K562 (cell line): ENCODE measurements around the gene FUBP3. TPM values are rescaled to one million over a fixed set of nuclear protein-coding genes. Genes with fewer than 3 reads are reported as not detected.

Source experiments
- ATAC-seq: fragments of 200-7000 bp; cut with Tn5 transposase; 3 replicates; pipeline ENCODE4 v1.9.1; 2020; ENCODE audit warnings: moderate library complexity
- BruUV-seq: library from RNA; stranded (reverse); fragments of 400-500 nt; replicated peaks from 2 replicates; lab custom pipeline; 2021; lab: Mats Ljungman, UMichigan
- CTCF ChIA-PET: fragments of 300-600 bp; formaldehyde crosslinking; extraction: SDS; loops from one replicate; lab custom pipeline; 2021; ENCODE audit warnings: low intra/inter-chr PET ratio; lab: Yijun Ruan, JAX
- POLR2A ChIA-PET: fragments of 300-600, 350-650 bp; sonication (Branson Sonifier 250); formaldehyde crosslinking; extraction: SDS; loops from one replicate; lab custom pipeline; 2021; ENCODE audit warnings: antibody characterized with exemption, inconsistent platforms; lab: Yijun Ruan, JAX
- DNase-seq, 4 experiments: peaks; one replicate each; pipeline versions ENCODE4 v3.0.0 to v3.0.0-alpha.2; 2011 to 2018; ENCODE audit warnings: low spot score in 3 of 4, mixed read lengths in 3 of 4; ENCODE audit errors: extremely low read depth in 1 of 4
- FAIRE-seq: peaks from 2 replicates; lab custom pipeline; 2011; peaks lifted over from hg19 to GRCh38; lab: Jason Lieb, UNC
- H2AFZ ChIP-seq: 2 replicates; pipeline ENCODE4 v1.6.0; 2011; ENCODE audit warnings: low read depth, low read length, control low read depth, inconsistent platforms
- H3K27ac ChIP-seq: fragments of 200-600 bp; 3 replicates; pipeline ENCODE4 v1.8.0; 2011; ENCODE audit warnings: low read depth, mild to moderate bottlenecking, control low read depth, inconsistent platforms, low read length, moderate library complexity, mixed read lengths; ENCODE audit errors: extremely low read depth
- H3K27me3 ChIP-seq, 2 experiments: fragments of 300-600 bp in 1 of 2; 2 replicates in 1 of 2; 3 replicates in 1 of 2; pipeline versions ENCODE4 v1.6.0 to v1.8.0; 2011; ENCODE audit warnings: inconsistent platforms in 2 of 2, low read length in 2 of 2, mild to moderate bottlenecking in 1 of 2, mixed read lengths in 1 of 2, moderate library complexity in 1 of 2; ENCODE audit not compliant: control insufficient read depth in 2 of 2, insufficient read depth in 2 of 2
- H3K36me3 ChIP-seq: fragments of 300-600 bp; 3 replicates; pipeline ENCODE4 v1.8.0; 2011; ENCODE audit warnings: mild to moderate bottlenecking, low read length, inconsistent platforms; ENCODE audit not compliant: control insufficient read depth, insufficient read depth
- H3K4me1 ChIP-seq, 2 experiments: fragments of 200-600 bp in 1 of 2; replicated peaks in 1 of 2; 2 replicates in 1 of 2; 3 replicates in 1 of 2; pipeline versions ENCODE4 v1.5.1 to v1.8.0; 2011; ENCODE audit warnings: inconsistent platforms in 2 of 2, low read length in 2 of 2, mild to moderate bottlenecking in 1 of 2, mixed read lengths in 1 of 2, moderate library complexity in 1 of 2; ENCODE audit not compliant: control insufficient read depth in 2 of 2, insufficient read depth in 2 of 2
- H3K4me2 ChIP-seq: 2 replicates; pipeline ENCODE4 v1.6.1; 2011; ENCODE audit warnings: low read length, control low read depth, inconsistent platforms, mixed read lengths; ENCODE audit not compliant: insufficient read depth
- H3K4me3 ChIP-seq: fragments of 200-600 bp; sonication (generic), shearing (Covaris generic); 2 replicates; pipeline ENCODE4 v1.5.1; 2016; ENCODE audit warnings: control low read depth, inconsistent platforms
- H3K79me2 ChIP-seq: fragments of 200-600 bp; 3 replicates; pipeline ENCODE4 v1.8.0; 2011; ENCODE audit warnings: low read length, inconsistent platforms; ENCODE audit not compliant: control insufficient read depth, insufficient read depth
- H3K9ac ChIP-seq, 2 experiments: 2 replicates each; pipeline versions ENCODE4 v1.6.0 to v1.6.1; 2011; ENCODE audit warnings: low read depth in 2 of 2, low read length in 2 of 2, control low read depth in 1 of 2, inconsistent platforms in 1 of 2, mild to moderate bottlenecking in 1 of 2, mixed read lengths in 1 of 2; ENCODE audit not compliant: insufficient read depth in 1 of 2
- H3K9me1 ChIP-seq: one replicate; pipeline ENCODE4 v1.6.0; 2011; ENCODE audit warnings: inconsistent platforms, mild to moderate bottlenecking, low read length, moderate library complexity; ENCODE audit not compliant: control insufficient read depth, insufficient read depth
- H3K9me3 ChIP-seq: replicated peaks from 2 replicates; pipeline ENCODE4 v1.5.1; 2011; ENCODE audit warnings: low read depth, low read length, inconsistent platforms; ENCODE audit not compliant: control insufficient read depth, insufficient read depth
- H4K20me1 ChIP-seq: replicated peaks from 2 replicates; pipeline ENCODE4 v1.6.1; 2011; ENCODE audit warnings: low read length, inconsistent platforms, mixed read lengths; ENCODE audit not compliant: control insufficient read depth, insufficient read depth
- FOXP1 ChIP-seq: sonication (generic); formaldehyde crosslinking; IDR thresholded peaks from 2 replicates; pipeline ENCODE4 v1.8.0; 2022; ENCODE audit warnings: mild to moderate bottlenecking, missing genetic modification reagents
- HNRNPL ChIP-seq: fragments of 200-400 bp; formaldehyde crosslinking; IDR thresholded peaks from 2 replicates; pipeline ENCODE4 v1.6.1; 2017; ENCODE audit warnings: low read depth, mild to moderate bottlenecking, low read length
- HNRNPLL ChIP-seq: fragments of 200-400 bp; formaldehyde crosslinking; IDR thresholded peaks from 2 replicates; pipeline ENCODE4 v1.6.1; 2017; ENCODE audit warnings: low read length, low read depth, mild to moderate bottlenecking; ENCODE audit not compliant: poor library complexity, severe bottlenecking
- IFI16 ChIP-seq: fragments of 250-450 bp; sonication (Bioruptor Pico); IDR thresholded peaks from 2 replicates; pipeline ENCODE4 v2.1.2; 2022; ENCODE audit warnings: mild to moderate bottlenecking, inconsistent platforms
- KDM5B ChIP-seq: fragments of 200-600 bp; sonication (generic); IDR thresholded peaks from 2 replicates; pipeline ENCODE4 v1.6.1; 2012; ENCODE audit warnings: low read depth, mild to moderate bottlenecking, moderate library complexity, low read length, control low read depth, inconsistent platforms; ENCODE audit not compliant: insufficient replicate concordance
- MEIS2 ChIP-seq: fragments of 450-650 bp; IDR thresholded peaks from 2 replicates; pipeline ENCODE4 v1.6.1; 2014; ENCODE audit warnings: mild to moderate bottlenecking; ENCODE audit not compliant: partially characterized antibody
- MTA1 ChIP-seq: fragments of 450-650 bp; IDR thresholded peaks from 2 replicates; pipeline ENCODE4 v1.6.1; 2017; ENCODE audit warnings: borderline replicate concordance
- POLR2G ChIP-seq: fragments of 200-400 bp; formaldehyde crosslinking; IDR thresholded peaks from 2 replicates; pipeline ENCODE4 v1.6.1; 2017; ENCODE audit warnings: low read depth, mild to moderate bottlenecking, antibody characterized with exemption, low read length, moderate library complexity
- SAFB ChIP-seq: fragments of 200-400 bp; formaldehyde crosslinking; IDR thresholded peaks from 2 replicates; pipeline ENCODE4 v1.6.1; 2017; ENCODE audit warnings: low read depth, low read length, borderline replicate concordance
- SIN3B ChIP-seq: fragments of 450-650 bp; IDR thresholded peaks from 2 replicates; pipeline ENCODE4 v1.6.1; 2017; ENCODE audit warnings: low read depth, mild to moderate bottlenecking, moderate library complexity
- SMAD2 ChIP-seq: fragments of 150-350 bp; IDR thresholded peaks from 2 replicates; pipeline ENCODE4 v1.6.1; 2014; ENCODE audit warnings: low read depth, mild to moderate bottlenecking, low read length
- ZNF124 ChIP-seq: sonication (generic); formaldehyde crosslinking; IDR thresholded peaks from 2 replicates; pipeline ENCODE4 v1.8.1; 2022; ENCODE audit warnings: missing genetic modification reagents
- ZNF57 ChIP-seq: fragments of 450-650 bp; formaldehyde crosslinking; IDR thresholded peaks from 2 replicates; pipeline ENCODE4 v1.4.0; 2020; ENCODE audit warnings: mild to moderate bottlenecking, moderate library complexity
- ZNF695 ChIP-seq: fragments of 450-650 bp; formaldehyde crosslinking; IDR thresholded peaks from 2 replicates; pipeline ENCODE4 v1.4.0; 2020; ENCODE audit warnings: mild to moderate bottlenecking, moderate library complexity
- ZNF707 ChIP-seq: fragments of 250-450 bp; sonication (Bioruptor Pico); conservative IDR thresholded peaks from 2 replicates; pipeline ENCODE4 v1.8.0; 2022; ENCODE audit warnings: inconsistent platforms, mild to moderate bottlenecking, moderate library complexity
- ZNF785 ChIP-seq: fragments of 250-450 bp; sonication (Bioruptor Pico); IDR thresholded peaks from 2 replicates; pipeline ENCODE4 v1.4.0; 2020; ENCODE audit warnings: mild to moderate bottlenecking
- WGBS: fragments of 100-300 bp; shearing (Covaris generic); methylation state at CpG from one replicate; pipeline ENCODE4 v1.1.6; 2016; ENCODE audit warnings: low coverage, mixed read lengths; ENCODE audit not compliant: insufficient coverage; ENCODE audit errors: missing lambda C conversion rate; 5-methylcytosine and 5-hydroxymethylcytosine counted together
- in situ Hi-C: fragments of 300-500 bp; cut with MboI; formaldehyde crosslinking; loops from 4 replicates; pipeline ENCODE4 v1.15.0; 2018; ENCODE audit warnings: inconsistent platforms, mixed read lengths
- intact Hi-C: fragments of 100-400 bp; cut with micrococcal nuclease; formaldehyde crosslinking; loops from 2 replicates; pipeline ENCODE4 v1.14.2; 2022
- polyA plus RNA-seq, 8 experiments: library from polyadenylated mRNA; depleted of rRNA in 4 of 8; stranded (reverse) in 5 of 8; unstranded in 3 of 8; fragments of >200 nt; fragmentation: Nextera tagmentation in 2 of 8; fragmentation: Illumina TruSeq in 1 of 8; extraction: Ambion mirVana in 2 of 8; extraction: Trizol in 1 of 8; gene quantifications; 2 replicates each; pipeline versions ENCODE4 v1.2.1 to v1.2.3, GENCODE V29; 2011 to 2014; ENCODE audit warnings: inconsistent platforms in 1 of 8, missing spikeins in 1 of 8
- total RNA-seq, 7 experiments: library from RNA; depleted of rRNA in 6 of 7; stranded (reverse); fragments of >200 nt in 6 of 7; fragmentation: Illumina TruSeq in 2 of 7; extraction: Trizol in 2 of 7; gene quantifications; 2 replicates each; pipeline versions ENCODE4 v1.2.1 to v1.2.3, GENCODE V29; 2011 to 2021; ENCODE audit warnings: low replicate concordance in 1 of 7
- TF ChIP-seq, protein P1 (sequence below): sonication (generic); formaldehyde crosslinking; IDR thresholded peaks from 2 replicates; pipeline ENCODE4 v1.9.0; 2022; ENCODE audit warnings: mild to moderate bottlenecking, missing genetic modification reagents
- TF ChIP-seq, protein P2 (sequence below): sonication (generic); formaldehyde crosslinking; IDR thresholded peaks from 2 replicates; pipeline ENCODE4 v1.8.1; 2023; ENCODE audit warnings: mild to moderate bottlenecking, missing genetic modification reagents

Gene FUBP3
- total and polyA plus RNA-seq, 9 of the 15 experiments (the other 6 are each of a cell fraction or from before 2014, with no cell fraction given) = 3.0 to 64.0 (median 48.1) TPM

GRCh38 chr9:130680836-130681768, 101.7 kb downstream of the FUBP3 start:
- FAIRE-seq (peak; percentile 44), ATAC-seq (peak; percentile 92), DNase-seq (peak; percentile 88 to 94 (median 90))
- BruUV-seq = no TSS peak
- Histone ChIP-seq H3K9ac (peak overlapping the region; percentile 78 to 95), H3K4me1 (peaks cover 8 to 19% of the 10 kb centered on the region in 2 experiments; a peak in 4 of 5 replicates), H4K20me1 (no peaks in the 10 kb centered on the region), H2AFZ (peak overlapping the region; percentile 100), H3K79me2 (no peaks in the 10 kb centered on the region), H3K27me3 (peaks cover 2 to 15% of the 10 kb centered on the region in 2 experiments; a peak in 3 of 5 replicates), H3K36me3 (no peaks in the 10 kb centered on the region), H3K4me3 (peak overlapping the region; percentile 66), H3K9me3 (no peaks in the 10 kb centered on the region), H3K9me1 (no peaks in the 10 kb centered on the region), H3K4me2 (peak overlapping the region; percentile 81), H3K27ac (peak overlapping the region; percentile 60; the same call in 2 of the 3 replicates)
- in situ Hi-C loops (loop anchor here (25.0 kb wide), 1 partner anchor 544 kb away; no protein-coding TSS in a partner anchor), intact Hi-C loops (loop anchor here (5.0 kb wide), 2 partner anchors 39 to 199 kb away; no protein-coding TSS in a partner anchor)
- CTCF ChIA-PET = interaction anchor here (1.9 to 4.9 kb wide), 2 partner anchors 201 to 218 kb away, joined by 6 to 105 read pairs; no protein-coding TSS in a partner anchor
- 6% methylated on average over 32 of the region's 116 CpGs for WGBS
- POLR2A ChIA-PET = interaction anchor here (0.7 to 2.2 kb wide), 2 partner anchors 215 to 218 kb away, joined by 4 to 11 read pairs; no protein-coding TSS in a partner anchor
- TF ChIP-seq FOXP1 (CRISPR knock-in tag) (peak; percentile 98), ZNF785 (no peak), HNRNPL (no peak), SMAD2 (no peak), ZNF124 (CRISPR knock-in tag) (0 out of 2 replicates have a peak, but pooled peaks have one; percentile 42), SIN3B (peak; percentile 13; the same call in 1 of the 2 replicates), MEIS2 (peak; percentile 92), IFI16 (no peak), MTA1 (no peak), POLR2G (peak; percentile 74), HNRNPLL (peak; percentile 55), ZNF695 (no peak), KDM5B (no peak), ZNF707 (CRISPR knock-in tag) (no peak), SAFB (no peak), ZNF57 (CRISPR knock-in tag) (no peak)
- TF ChIP-seq, protein P1, sequence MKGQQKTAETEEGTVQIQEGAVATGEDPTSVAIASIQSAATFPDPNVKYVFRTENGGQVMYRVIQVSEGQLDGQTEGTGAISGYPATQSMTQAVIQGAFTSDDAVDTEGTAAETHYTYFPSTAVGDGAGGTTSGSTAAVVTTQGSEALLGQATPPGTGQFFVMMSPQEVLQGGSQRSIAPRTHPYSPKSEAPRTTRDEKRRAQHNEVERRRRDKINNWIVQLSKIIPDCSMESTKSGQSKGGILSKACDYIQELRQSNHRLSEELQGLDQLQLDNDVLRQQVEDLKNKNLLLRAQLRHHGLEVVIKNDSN (CRISPR knock-in tag) = peak; percentile 82
- TF ChIP-seq, protein P2, sequence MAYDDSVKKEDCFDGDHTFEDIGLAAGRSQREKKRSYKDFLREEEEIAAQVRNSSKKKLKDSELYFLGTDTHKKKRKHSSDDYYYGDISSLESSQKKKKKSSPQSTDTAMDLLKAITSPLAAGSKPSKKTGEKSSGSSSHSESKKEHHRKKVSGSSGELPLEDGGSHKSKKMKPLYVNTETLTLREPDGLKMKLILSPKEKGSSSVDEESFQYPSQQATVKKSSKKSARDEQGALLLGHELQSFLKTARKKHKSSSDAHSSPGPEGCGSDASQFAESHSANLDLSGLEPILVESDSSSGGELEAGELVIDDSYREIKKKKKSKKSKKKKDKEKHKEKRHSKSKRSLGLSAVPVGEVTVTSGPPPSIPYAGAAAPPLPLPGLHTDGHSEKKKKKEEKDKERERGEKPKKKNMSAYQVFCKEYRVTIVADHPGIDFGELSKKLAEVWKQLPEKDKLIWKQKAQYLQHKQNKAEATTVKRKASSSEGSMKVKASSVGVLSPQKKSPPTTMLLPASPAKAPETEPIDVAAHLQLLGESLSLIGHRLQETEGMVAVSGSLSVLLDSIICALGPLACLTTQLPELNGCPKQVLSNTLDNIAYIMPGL (CRISPR knock-in tag) = no peak; the same call in 1 of the 2 replicates
